Colonic mucosa (tissue), 2 donors: ENCODE results near the gene OR4B1. TPM values are rescaled to one million over a fixed set of nuclear protein-coding genes. Genes with fewer than 3 reads are reported as not detected.

Source experiments
- total RNA-seq, 2 donors: library from RNA; stranded (reverse); fragmentation: NEBNext Ultra II Directional in 1 of 2; extraction: Animal tissue kit (Norgen Biotek cat#: 25700) in 1 of 2; gene quantifications; one replicate each; pipeline ENCODE4 v1.2.1, GENCODE V29; 2021
- donor health status: DM: no; HTN: no; CAD: no.
- donor health status: DM: no; HTN: no; CAD: no.

Gene OR4B1
- total RNA-seq, 2 donors from 2014 or later, result not detected

Other genes with a start within 250 kb of the OR4B1 start
- gene PTPRJ, start 236.3 kb upstream of the OR4B1 start, total RNA-seq, result 10 to 100 TPM; 37.5 to 45.7 TPM
- gene OR4X2, start 28.3 kb downstream of the OR4B1 start, total RNA-seq, result not detected
- not detected for gene OR4X1, start 47.1 kb downstream of the OR4B1 start, total RNA-seq
- gene OR4S1, start 89.4 kb downstream of the OR4B1 start, total RNA-seq, result not detected
- not detected for gene OR4C3, start 108.1 kb downstream of the OR4B1 start, total RNA-seq
- not detected for gene OR4C5, start 149.7 kb downstream of the OR4B1 start, total RNA-seq